ENCODE data around the gene CENPT.

The CENPT gene

GRCh38 chr16:67847064-67847861, at the start of gene CENPT:
Gene CENPT, minus strand, starts transcription at chr16:67847693. Its CDS starts 13,834 bp downstream, at chr16:67833859.
- FAIRE-seq, result no peak

GRCh38 chr16:67897231-67897630, 49.7 kb upstream of the CENPT start:
- no peak for FAIRE-seq

GRCh38 chr16:67893743-67894399, 46.4 kb upstream of the CENPT start:
- no peak for FAIRE-seq

- FAIRE-seq, result no peak
Measured at GRCh38 chr16:67892899-67893742, 45.6 kb upstream of the CENPT start, which contains the start of gene PSKH1. Gene PSKH1, plus strand, starts transcription at chr16:67893254. Its CDS starts 15,496 bp downstream, at chr16:67908750.

GRCh38 chr16:67892375-67892774, 44.9 kb upstream of the CENPT start:
- no peak for FAIRE-seq

- FAIRE-seq, result no peak
Measured at GRCh38 chr16:67888331-67888730, 40.8 kb upstream of the CENPT start.

- FAIRE-seq, result no peak
Measured at GRCh38 chr16:67886387-67886786, 38.9 kb upstream of the CENPT start.

- FAIRE-seq, result no peak
Measured at GRCh38 chr16:67885976-67886375, 38.5 kb upstream of the CENPT start.

- no peak for FAIRE-seq
Measured at GRCh38 chr16:67885545-67885944, 38.1 kb upstream of the CENPT start.

GRCh38 chr16:67884684-67885083, 37.2 kb upstream of the CENPT start, which contains the start of gene NRN1L:
Gene NRN1L, plus strand, starts transcription at chr16:67884885. Its CDS starts 19 bp downstream, at chr16:67884904.
- FAIRE-seq, result peak; percentile 60

GRCh38 chr16:67883872-67884261, 36.4 kb upstream of the CENPT start:
- FAIRE-seq, result no peak

- no peak for FAIRE-seq
Measured at GRCh38 chr16:67883146-67883871, 35.8 kb upstream of the CENPT start.

- FAIRE-seq, result no peak
Measured at GRCh38 chr16:67882374-67883145, 35.1 kb upstream of the CENPT start.

- FAIRE-seq, result no peak
Measured at GRCh38 chr16:67881621-67882161, 34.2 kb upstream of the CENPT start.

GRCh38 chr16:67880584-67880983, 33.1 kb upstream of the CENPT start:
- no peak for FAIRE-seq

GRCh38 chr16:67879936-67880335, 32.4 kb upstream of the CENPT start:
- no peak for FAIRE-seq

GRCh38 chr16:67879462-67879861, 32.0 kb upstream of the CENPT start:
- FAIRE-seq, result no peak

- FAIRE-seq, result no peak
Measured at GRCh38 chr16:67878846-67879245, 31.4 kb upstream of the CENPT start.

GRCh38 chr16:67878232-67878631, 30.7 kb upstream of the CENPT start:
- no peak for FAIRE-seq

- no peak for FAIRE-seq
Measured at GRCh38 chr16:67877064-67877463, 29.6 kb upstream of the CENPT start.

GRCh38 chr16:67874372-67874771, 26.9 kb upstream of the CENPT start:
- FAIRE-seq, result no peak
